Tibial nerve (tissue), 4 donors: ENCODE data around the gene AFAP1. TPM values are rescaled to one million over a fixed set of nuclear protein-coding genes. Genes with fewer than 3 reads are reported as not detected.

Source experiments
- DNase-seq, 2 donors: peaks; one replicate each; pipeline ENCODE4 v3.0.0-alpha.2; 2019; ENCODE audit warnings: low spot score in 2 of 2
- H3K27ac ChIP-seq, 4 donors: fragments of 200-600 bp; sonication (generic) in 3 of 4; one replicate each; pipeline ENCODE4 v1.5.1; 2017 to 2019; ENCODE audit warnings: mild to moderate bottlenecking in 1 of 4
- H3K27me3 ChIP-seq, 2 donors: fragments of 200-600 bp; sonication (generic) in 1 of 2; one replicate each; pipeline versions ENCODE4 v1.5.1 to v1.6.0; 2017 to 2019
- H3K36me3 ChIP-seq, 3 donors: fragments of 200-600 bp; sonication (generic); one replicate each; pipeline ENCODE4 v1.5.1; 2018 to 2019
- H3K4me1 ChIP-seq, 4 donors: fragments of 200-600 bp; sonication (generic) in 3 of 4; one replicate each; pipeline ENCODE4 v1.5.1; 2017 to 2019
- H3K4me3 ChIP-seq, 4 donors: fragments of 200-600 bp; sonication (generic) in 3 of 4; one replicate each; pipeline ENCODE4 v1.5.1; 2017 to 2019; ENCODE audit warnings: mild to moderate bottlenecking in 1 of 4, moderate library complexity in 1 of 4
- H3K9me3 ChIP-seq, 4 donors: fragments of 200-600 bp; sonication (generic) in 3 of 4; one replicate each; pipeline ENCODE4 v1.5.1; 2017 to 2019
- CTCF ChIP-seq, 5 experiments: fragments of 200-600 bp in 3 of 5; fragments of 450-650 bp in 2 of 5; sonication (generic) in 3 of 5; IDR thresholded peaks; one replicate each; pipeline ENCODE4 v1.5.1; 2016 to 2019; ENCODE audit warnings: antibody characterized with exemption in 5 of 5, mild to moderate bottlenecking in 3 of 5, moderate library complexity in 2 of 5
- EP300 ChIP-seq, 2 donors: sonication (generic); formaldehyde crosslinking; IDR thresholded peaks; one replicate each; pipeline ENCODE4 v1.6.1; 2017; ENCODE audit warnings: antibody characterized with exemption in 2 of 2, mild to moderate bottlenecking in 1 of 2
- POLR2A ChIP-seq, 2 donors: fragments of 450-650 bp; IDR thresholded peaks; one replicate each; pipeline ENCODE4 v1.6.1; 2017; ENCODE audit warnings: antibody characterized with exemption in 2 of 2, mild to moderate bottlenecking in 2 of 2, moderate library complexity in 2 of 2
- WGBS, 2 donors: methylation state at CpG; one replicate each; pipeline ENCODE4 v1.1.5; 2018; 5-methylcytosine and 5-hydroxymethylcytosine counted together
- total RNA-seq, 4 donors: library from RNA; depleted of rRNA; stranded (reverse); fragments of >200 nt; gene quantifications; one replicate each; pipeline ENCODE4 v1.1.0, GENCODE V29; 2016

AFAP1 gene
- total RNA-seq, 4 donors from 2014 or later: 23.2 to 34.9 (median 32.1) TPM

GRCh38 chr4:7985072-7985471 is 45.4 kb upstream of the AFAP1 start:
- no peaks in the 10 kb centered on the region for H3K27me3 ChIP-seq
- H3K4me1 ChIP-seq: peaks cover 0 to 8% (median 3%) of the 10 kb centered on the region in 4 donors
- TF ChIP-seq CTCF (IDR thresholded peaks at IDR 0.05) (no peak), POLR2A (IDR thresholded peaks at IDR 0.05) (no peak), EP300 (IDR thresholded peaks at IDR 0.05) (no peak)
- H3K27ac ChIP-seq: no peak overlapping the region
- no peak overlapping the region for H3K4me3 ChIP-seq
- WGBS, 2 donors: 82 to 91% methylated on average over 7 to 12 of the region's 12 CpGs
- no peaks in the 10 kb centered on the region for H3K9me3 ChIP-seq
- peaks cover 0 to 6% (median 0%) of the 10 kb centered on the region in 3 donors for H3K36me3 ChIP-seq
- DNase-seq: no peak

GRCh38 chr4:7984286-7984925 is 44.7 kb upstream of the AFAP1 start:
- Histone ChIP-seq H3K27me3 (no peaks in the 10 kb centered on the region), H3K9me3 (no peaks in the 10 kb centered on the region), H3K27ac (no peak overlapping the region), H3K36me3 (no peaks in the 10 kb centered on the region), H3K4me1 (peaks cover 0 to 8% (median 3%) of the 10 kb centered on the region in 4 donors), H3K4me3 (no peak overlapping the region)
- TF ChIP-seq EP300 (IDR thresholded peaks at IDR 0.05) (no peak), CTCF (IDR thresholded peaks at IDR 0.05) (no peak), POLR2A (IDR thresholded peaks at IDR 0.05) (no peak)
- no peak for DNase-seq
- 86 to 89% methylated on average over 17 to 19 of the region's 31 CpGs for WGBS, 2 donors

- H3K27me3 ChIP-seq: no peaks in the 10 kb centered on the region
- DNase-seq: no peak
- TF ChIP-seq EP300 (IDR thresholded peaks at IDR 0.05) (no peak), CTCF (IDR thresholded peaks at IDR 0.05) (no peak), POLR2A (IDR thresholded peaks at IDR 0.05) (no peak)
- no peaks in the 10 kb centered on the region for H3K36me3 ChIP-seq
- no peak overlapping the region for H3K27ac ChIP-seq
- WGBS, 2 donors: 92 to 96% methylated on average over 17 of the region's 17 CpGs
- no peak overlapping the region for H3K4me3 ChIP-seq
- H3K4me1 ChIP-seq: peaks cover 0 to 17% (median 3%) of the 10 kb centered on the region in 4 donors
- no peaks in the 10 kb centered on the region for H3K9me3 ChIP-seq
Observed at GRCh38 chr4:7983296-7983695, 43.6 kb upstream of the AFAP1 start.

- Histone ChIP-seq H3K9me3 (no peaks in the 10 kb centered on the region), H3K4me1 (peaks cover 0 to 25% (median 6%) of the 10 kb centered on the region in 4 donors), H3K36me3 (no peaks in the 10 kb centered on the region), H3K27ac (no peak overlapping the region), H3K4me3 (no peak overlapping the region), H3K27me3 (no peaks in the 10 kb centered on the region)
- no peak for TF ChIP-seq POLR2A (IDR thresholded peaks at IDR 0.05)
- WGBS, 2 donors: 71 to 88% methylated on average over 6 to 8 of the region's 8 CpGs
- no peak for DNase-seq
Observed at GRCh38 chr4:7981738-7982394, 42.2 kb upstream of the AFAP1 start.

GRCh38 chr4:7980036-7980435 is 40.4 kb upstream of the AFAP1 start:
- 80 to 88% methylated on average over 2 of the region's 2 CpGs for WGBS, 2 donors
- Histone ChIP-seq H3K27me3 (no peaks in the 10 kb centered on the region), H3K4me3 (no peak overlapping the region), H3K36me3 (no peaks in the 10 kb centered on the region), H3K4me1 (peaks cover 0 to 17% (median 3%) of the 10 kb centered on the region in 4 donors), H3K27ac (no peak overlapping the region), H3K9me3 (no peaks in the 10 kb centered on the region)
- TF ChIP-seq POLR2A (IDR thresholded peaks at IDR 0.05) (no peak), EP300 (IDR thresholded peaks at IDR 0.05) (no peak), CTCF (IDR thresholded peaks at IDR 0.05) (no peak)
- DNase-seq: no peak
